Measurements from ENCODE around the gene DNAAF5. TPM values are rescaled to one million over a fixed set of nuclear protein-coding genes. Genes with fewer than 3 reads are reported as not detected.
"Not testable (repeated sequence)": the region's sequence is repeated elsewhere in the genome, so short reads cannot be mapped to it uniquely, and the experiment has no call there.

Gene DNAAF5
- total RNA-seq, 1 donor from 2014 or later, result 20.5 TPM

DNA sequence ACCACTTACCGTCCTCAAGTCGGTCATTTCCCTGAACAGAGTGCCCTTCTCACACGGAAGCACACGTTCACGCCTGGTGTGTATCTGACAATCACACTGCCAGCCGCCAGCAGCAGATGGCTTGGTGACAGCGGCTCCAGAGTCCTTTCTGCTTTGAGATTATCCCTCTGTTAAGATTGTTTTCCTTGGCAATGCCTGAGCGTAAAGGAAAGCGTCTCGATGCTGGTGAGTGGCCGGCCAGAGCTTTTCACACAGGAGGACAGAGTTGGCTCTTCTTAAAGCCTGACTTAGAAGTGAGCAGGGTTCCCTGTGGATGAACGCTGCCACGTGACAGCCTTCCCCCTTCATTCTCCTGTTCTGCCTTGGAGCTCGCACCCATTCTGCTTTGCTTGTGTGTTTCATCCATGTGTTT lies 22.6 kb downstream of the DNAAF5 start:
- DNase-seq (ENCODE audit: low spot score in 2 of 2), result no peak
- no peaks in the 10 kb centered on the region for H3K9me3 ChIP-seq
- intact Hi-C loops (cut with DNase I), result no loop called here
- no peak overlapping the region for H3K4me3 ChIP-seq
- peak overlapping the region in 1 of 2 donors; percentile 40 for H3K27ac ChIP-seq
- H3K4me1 ChIP-seq, result no peaks in the 10 kb centered on the region
- H3K27me3 ChIP-seq, result no peaks in the 10 kb centered on the region
- TF ChIP-seq CTCF (IDR thresholded peaks at IDR 0.05), result no peak
- H3K36me3 ChIP-seq, result peaks cover 5 to 21% of the 10 kb centered on the region in 2 donors

GRCh38 chr7:750111-750905 lies 23.8 kb downstream of the DNAAF5 start:
- no peak overlapping the region for H3K27ac ChIP-seq
- H3K27me3 ChIP-seq, result no peaks in the 10 kb centered on the region
- no peaks in the 10 kb centered on the region for H3K9me3 ChIP-seq
- H3K36me3 ChIP-seq, result peaks cover 17 to 25% of the 10 kb centered on the region in 2 donors
- no peak overlapping the region for H3K4me3 ChIP-seq
- intact Hi-C loops (cut with DNase I), result no loop called here
- no peaks in the 10 kb centered on the region for H3K4me1 ChIP-seq
- DNase-seq (ENCODE audit: low spot score in 2 of 2), result no peak
- no peak for TF ChIP-seq CTCF (IDR thresholded peaks at IDR 0.05)

DNA sequence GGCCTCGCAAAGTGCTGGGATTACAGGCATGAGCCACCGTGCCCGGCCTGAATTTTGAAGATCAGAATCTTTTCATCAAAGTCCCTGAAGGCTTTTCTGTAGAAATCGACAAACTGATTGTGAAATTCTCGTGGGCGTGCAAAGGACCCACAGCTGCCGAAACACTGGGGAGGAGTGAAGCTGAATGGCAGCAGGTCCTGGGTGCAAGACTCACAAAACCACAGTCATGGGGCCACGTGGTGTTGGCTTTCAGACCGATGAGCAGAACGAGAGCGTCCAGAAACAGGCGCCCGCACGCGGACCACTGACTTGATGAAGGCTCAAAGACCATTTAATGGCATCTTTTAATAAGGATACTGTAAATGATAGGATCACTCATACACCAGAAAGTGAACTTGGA lies 25.3 kb downstream of the DNAAF5 start:
- Histone ChIP-seq H3K9me3 (no peaks in the 10 kb centered on the region), H3K27ac (no peak overlapping the region), H3K27me3 (no peaks in the 10 kb centered on the region), H3K4me1 (no peaks in the 10 kb centered on the region), H3K36me3 (peaks cover 20 to 32% of the 10 kb centered on the region in 2 donors), H3K4me3 (no peak overlapping the region)
- DNase-seq (ENCODE audit: low spot score in 2 of 2), result no peak
- intact Hi-C loops (cut with DNase I), result no loop called here
- no peak for TF ChIP-seq CTCF (IDR thresholded peaks at IDR 0.05)

GRCh38 chr7:752256-752655 lies 25.8 kb downstream of the DNAAF5 start:
- DNase-seq (ENCODE audit: low spot score in 2 of 2); H3K27me3 ChIP-seq; H3K4me3 ChIP-seq; H3K27ac ChIP-seq; H3K9me3 ChIP-seq; intact Hi-C loops (cut with DNase I); H3K4me1 ChIP-seq: not testable (repeated sequence)
- H3K36me3 ChIP-seq, result peaks cover 23 to 36% of the 10 kb centered on the region in 2 donors

GRCh38 chr7:753190-753589 lies 26.7 kb downstream of the DNAAF5 start:
- no peak for DNase-seq (ENCODE audit: low spot score in 2 of 2)
- no peaks in the 10 kb centered on the region for H3K9me3 ChIP-seq
- H3K36me3 ChIP-seq, result peaks cover 31 to 45% of the 10 kb centered on the region in 2 donors
- no peaks in the 10 kb centered on the region for H3K27me3 ChIP-seq
- H3K4me3 ChIP-seq, result no peak overlapping the region
- H3K27ac ChIP-seq, result no peak overlapping the region
- no peak for TF ChIP-seq CTCF (IDR thresholded peaks at IDR 0.05)
- no peaks in the 10 kb centered on the region for H3K4me1 ChIP-seq
- intact Hi-C loops (cut with DNase I), result no loop called here

DNA sequence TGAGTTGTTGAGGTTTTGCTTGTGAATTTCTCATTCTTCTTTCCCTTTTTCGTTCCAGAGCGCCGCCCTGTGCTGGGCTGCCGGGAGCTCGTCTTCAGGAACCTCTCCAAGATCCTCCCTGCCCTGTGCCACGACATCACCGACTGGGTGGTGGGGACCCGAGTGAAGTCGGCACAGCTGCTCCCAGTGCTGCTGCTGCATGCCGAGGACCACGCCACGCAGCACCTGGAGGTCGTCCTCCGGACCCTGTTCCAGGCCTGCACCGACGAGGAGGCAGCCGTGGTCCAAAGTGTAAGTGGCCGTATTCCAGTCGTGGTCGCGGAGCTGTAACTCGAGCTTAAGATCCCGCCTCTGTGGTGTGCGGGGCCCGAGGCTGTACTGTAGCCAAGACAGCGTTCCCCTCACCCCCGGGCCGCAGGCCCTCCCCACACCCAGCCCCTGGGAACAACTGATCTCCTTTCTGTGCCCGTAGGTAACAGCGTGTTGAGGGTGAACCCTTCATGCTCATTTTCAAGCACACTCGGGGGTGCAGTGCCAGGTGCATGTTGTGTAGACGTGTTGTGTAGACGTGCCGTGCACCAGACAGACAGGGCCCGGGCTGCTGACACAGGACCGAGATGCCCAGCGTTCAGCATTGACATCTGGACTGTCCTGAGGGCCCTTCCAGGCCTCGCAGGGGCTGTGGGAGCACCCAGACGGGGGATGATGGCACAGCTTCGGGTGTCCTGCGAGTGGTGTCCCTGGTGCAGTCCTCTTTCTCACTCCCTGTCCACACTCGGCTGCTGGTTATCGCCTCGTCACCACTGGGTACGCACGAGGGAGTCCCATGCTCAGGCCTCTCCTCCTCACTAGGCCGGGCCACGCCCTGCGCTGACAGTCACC lies 28.3 kb downstream of the DNAAF5 start:
- Histone ChIP-seq H3K4me3 (no peak overlapping the region), H3K9me3 (no peaks in the 10 kb centered on the region), H3K4me1 (no peaks in the 10 kb centered on the region), H3K27ac (no peak overlapping the region), H3K27me3 (no peaks in the 10 kb centered on the region), H3K36me3 (peaks cover 41 to 59% of the 10 kb centered on the region in 2 donors)
- TF ChIP-seq CTCF (IDR thresholded peaks at IDR 0.05), result no peak
- intact Hi-C loops (cut with DNase I), result no loop called here
- DNase-seq (ENCODE audit: low spot score in 2 of 2), result no peak
